22Rv1 (cell line): Measurements from ENCODE around the gene IQCH.
"Not testable (repeated sequence)": the region's sequence is repeated elsewhere in the genome, so short reads cannot be mapped to it uniquely, and the experiment has no call there.

ENCODE experiments used
- H3K27ac ChIP-seq: fragments of 450-650 bp; 2 replicates; pipeline ENCODE4 v1.5.1; 2017
- ZFX ChIP-seq: fragments of 450-650 bp; IDR thresholded peaks from 2 replicates; pipeline ENCODE4 v1.6.1; 2017; ENCODE audit warnings: antibody characterized with exemption, borderline replicate concordance
- TF ChIP-seq, protein P1 (sequence below): fragments of 450-650 bp; IDR thresholded peaks from 2 replicates; pipeline ENCODE4 v1.5.1; 2017; ENCODE audit warnings: mild to moderate bottlenecking

Gene IQCH

DNA sequence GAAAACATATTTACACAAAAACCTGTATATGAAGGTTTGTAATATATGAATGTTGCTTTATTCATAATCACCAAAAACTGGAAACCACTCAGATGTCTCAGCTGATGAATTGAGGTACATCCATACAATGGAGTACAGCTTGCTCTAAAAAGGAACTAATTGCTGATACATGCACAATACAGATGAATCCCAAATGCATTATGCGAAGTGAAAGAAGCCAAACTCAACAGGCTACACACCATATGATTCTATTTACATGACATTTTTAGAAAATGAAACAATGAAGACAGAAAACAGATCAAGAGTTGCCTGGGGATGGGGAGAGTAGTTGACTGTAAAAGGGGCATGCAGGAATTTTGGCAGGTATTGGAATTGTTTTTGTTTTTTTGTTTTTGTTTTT, 95.5 kb downstream of the IQCH start:
- no peak overlapping the region for H3K27ac ChIP-seq
- TF ChIP-seq, protein P1, sequence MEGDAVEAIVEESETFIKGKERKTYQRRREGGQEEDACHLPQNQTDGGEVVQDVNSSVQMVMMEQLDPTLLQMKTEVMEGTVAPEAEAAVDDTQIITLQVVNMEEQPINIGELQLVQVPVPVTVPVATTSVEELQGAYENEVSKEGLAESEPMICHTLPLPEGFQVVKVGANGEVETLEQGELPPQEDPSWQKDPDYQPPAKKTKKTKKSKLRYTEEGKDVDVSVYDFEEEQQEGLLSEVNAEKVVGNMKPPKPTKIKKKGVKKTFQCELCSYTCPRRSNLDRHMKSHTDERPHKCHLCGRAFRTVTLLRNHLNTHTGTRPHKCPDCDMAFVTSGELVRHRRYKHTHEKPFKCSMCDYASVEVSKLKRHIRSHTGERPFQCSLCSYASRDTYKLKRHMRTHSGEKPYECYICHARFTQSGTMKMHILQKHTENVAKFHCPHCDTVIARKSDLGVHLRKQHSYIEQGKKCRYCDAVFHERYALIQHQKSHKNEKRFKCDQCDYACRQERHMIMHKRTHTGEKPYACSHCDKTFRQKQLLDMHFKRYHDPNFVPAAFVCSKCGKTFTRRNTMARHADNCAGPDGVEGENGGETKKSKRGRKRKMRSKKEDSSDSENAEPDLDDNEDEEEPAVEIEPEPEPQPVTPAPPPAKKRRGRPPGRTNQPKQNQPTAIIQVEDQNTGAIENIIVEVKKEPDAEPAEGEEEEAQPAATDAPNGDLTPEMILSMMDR: no peak
- TF ChIP-seq ZFX: no peak

DNA sequence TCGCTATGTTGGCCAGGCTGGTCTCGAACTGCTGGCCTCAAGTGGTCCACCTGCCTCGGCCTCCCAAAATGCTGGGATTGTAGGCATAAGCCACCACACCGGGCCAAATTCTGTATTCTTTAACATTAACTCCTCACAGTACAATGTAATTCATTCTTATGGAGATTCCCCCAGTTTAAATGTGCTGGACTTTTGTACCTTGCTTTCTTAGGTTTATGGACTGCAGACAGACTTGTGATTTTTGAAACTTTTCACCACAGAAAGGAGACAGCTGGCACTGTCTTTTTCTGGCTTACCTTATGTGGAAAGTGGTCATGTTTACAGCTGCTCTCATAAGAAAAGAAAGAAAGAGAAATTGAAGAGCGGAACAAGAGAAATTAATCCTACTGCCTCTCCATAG, 103.8 kb downstream of the IQCH start:
- TF ChIP-seq ZFX: no peak
- TF ChIP-seq, protein P1: no peak
- H3K27ac ChIP-seq: no peak overlapping the region

DNA sequence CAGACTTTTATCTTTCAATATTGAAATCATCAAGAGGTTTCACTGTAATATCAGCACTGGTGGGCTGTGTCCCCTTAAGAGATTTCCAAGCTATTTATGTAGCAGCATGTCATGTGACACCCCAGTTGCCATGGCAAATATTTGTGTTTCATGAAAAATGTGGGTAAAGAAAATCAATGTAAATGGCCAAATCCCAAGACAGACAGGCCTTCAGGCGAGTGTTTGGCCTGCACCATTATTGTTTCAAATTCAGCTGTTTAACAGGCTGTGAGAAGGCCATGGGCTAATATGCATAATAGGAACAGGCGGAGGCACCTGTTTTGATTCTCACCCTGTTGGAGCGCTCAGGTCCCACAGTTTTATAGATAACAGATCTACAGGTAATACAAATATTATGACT, 104.2 kb downstream of the IQCH start:
- TF ChIP-seq, protein P1: no peak
- TF ChIP-seq ZFX: no peak
- 0 out of 2 replicates have a peak overlapping the region, but pooled peaks have one; percentile 21 for H3K27ac ChIP-seq

DNA sequence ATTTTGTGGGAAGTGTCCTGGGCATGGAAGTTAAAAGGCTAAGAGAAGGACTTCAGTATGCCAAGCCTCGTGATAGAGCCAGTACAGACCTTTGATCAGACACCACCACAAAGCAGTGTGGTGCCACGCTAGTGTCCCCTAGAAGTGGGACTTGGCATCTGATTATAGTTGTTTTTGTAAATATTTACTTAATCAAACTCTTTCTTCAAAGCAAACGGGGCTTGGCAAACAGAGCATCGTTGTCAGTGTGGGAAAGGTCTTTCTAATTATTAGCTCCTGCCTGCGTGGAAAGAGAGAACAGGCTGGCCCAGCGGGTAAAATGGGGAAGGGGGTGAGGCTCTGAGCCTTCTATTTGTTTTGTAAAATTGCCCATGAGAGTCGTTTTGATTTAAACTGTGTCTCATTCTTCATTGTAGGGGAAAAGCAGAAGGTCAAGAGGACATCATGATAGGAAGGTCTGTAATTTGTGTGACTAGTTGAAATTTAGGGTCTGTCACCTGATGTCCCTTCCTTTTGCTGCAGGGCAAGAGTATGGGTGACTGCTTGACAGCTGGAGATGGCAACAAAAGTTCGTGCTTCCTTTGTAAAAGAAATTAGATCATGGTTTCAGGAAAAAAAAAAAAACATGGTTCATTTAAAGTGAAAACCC, 105.0 kb downstream of the IQCH start:
- 0 out of 2 replicates have a peak overlapping the region, but pooled peaks have one; percentile 21 for H3K27ac ChIP-seq
- TF ChIP-seq, protein P1: no peak
- TF ChIP-seq ZFX: no peak

DNA sequence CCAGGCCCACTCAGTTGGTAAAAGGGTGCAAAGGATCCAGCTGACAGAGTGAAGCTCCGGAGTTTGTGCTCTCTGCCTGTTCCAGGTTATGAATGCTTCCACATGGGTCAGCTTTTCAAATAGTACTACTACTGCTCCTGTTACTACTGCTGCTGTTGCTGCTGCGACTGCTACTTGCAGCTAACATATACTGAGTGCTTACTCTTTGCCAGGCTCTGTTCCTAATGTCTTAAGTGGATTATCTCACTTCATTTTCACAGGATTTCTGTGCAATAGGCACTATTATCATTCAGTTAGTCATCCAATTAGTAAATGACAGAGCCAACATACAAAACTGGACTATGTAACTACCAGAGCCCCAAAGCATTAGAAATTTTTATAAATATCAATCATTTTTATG, 106.5 kb downstream of the IQCH start:
- H3K27ac ChIP-seq: no peak overlapping the region
- TF ChIP-seq, protein P1: no peak

DNA sequence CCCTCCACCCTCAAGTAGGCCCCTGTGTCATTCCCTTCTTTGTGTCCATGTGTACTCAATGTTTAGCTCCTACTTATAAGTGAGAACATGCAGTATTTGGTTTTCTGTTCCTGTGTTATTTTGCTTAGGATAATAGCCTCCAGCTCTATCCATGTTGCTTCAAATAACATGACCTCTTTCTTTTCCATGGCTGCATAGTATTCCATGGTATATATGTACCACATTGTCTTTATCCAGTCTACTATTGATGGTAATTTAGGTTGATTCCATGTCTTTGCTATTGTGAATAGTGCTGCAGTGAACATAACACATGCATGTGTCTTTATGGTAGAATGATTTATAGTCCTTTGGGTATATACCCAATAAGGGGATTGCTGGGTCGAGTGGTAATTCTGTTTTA, 109.1 kb downstream of the IQCH start:
- H3K27ac ChIP-seq: not testable (repeated sequence)

DNA sequence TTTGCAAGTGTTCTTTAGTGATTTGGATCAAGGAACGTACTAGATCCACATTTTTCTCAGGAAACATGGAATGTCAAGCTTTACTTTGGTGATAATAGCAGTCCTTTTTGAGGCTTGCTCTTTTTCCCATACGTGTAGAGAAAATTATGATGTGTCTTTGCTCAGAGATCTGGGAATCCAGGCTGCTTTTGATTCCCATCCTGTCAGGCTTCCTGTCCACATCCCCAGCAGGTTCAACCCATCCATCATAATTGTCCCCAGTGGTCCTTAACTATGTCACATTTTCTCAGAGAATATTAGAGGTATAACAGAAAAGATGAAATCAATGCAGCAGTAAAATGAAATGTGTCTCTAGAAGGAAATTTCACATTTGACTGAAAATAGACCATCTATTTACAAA, 111.4 kb downstream of the IQCH start:
- H3K27ac ChIP-seq: no peak overlapping the region
- TF ChIP-seq, protein P1: no peak
- TF ChIP-seq ZFX: no peak

DNA sequence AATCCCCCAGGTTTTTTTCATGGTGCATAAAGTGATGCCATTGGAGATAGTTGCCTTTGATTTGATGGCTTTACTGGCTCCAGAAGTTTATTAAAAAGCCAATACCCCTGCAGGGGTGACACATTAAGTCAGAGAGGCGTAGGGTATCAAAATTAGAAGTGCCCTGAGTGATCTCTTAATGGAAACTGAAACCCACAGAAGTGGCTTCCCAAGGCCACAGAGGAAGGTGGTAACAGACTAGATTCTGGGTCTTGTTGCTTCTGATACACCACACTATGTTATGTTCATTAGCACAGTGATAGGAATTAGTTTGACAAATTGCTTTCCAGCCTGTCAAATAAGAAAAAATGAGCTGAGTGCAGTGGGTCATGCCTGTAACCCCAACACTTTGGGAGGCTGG, 112.3 kb downstream of the IQCH start:
- no peak for TF ChIP-seq ZFX
- TF ChIP-seq, protein P1: no peak
- H3K27ac ChIP-seq: no peak overlapping the region
